Heart left ventricle (tissue), 16 donors: ENCODE data around the gene FGF14. TPM values are rescaled to one million over a fixed set of nuclear protein-coding genes. Genes with fewer than 3 reads are reported as not detected.

Experiments used
- ATAC-seq, 4 donors: fragments of 200-7000 bp; cut with Tn5 transposase; one replicate each; pipeline ENCODE4 v1.9.1; 2020 to 2022; ENCODE audit warnings: moderate library complexity in 4 of 4, mild to moderate bottlenecking in 3 of 4, moderate number of reproducible peaks in 1 of 4
- DNase-seq, 5 donors: peaks; one replicate each; pipeline ENCODE4 v3.0.0-alpha.2; 2020
- H3K27ac ChIP-seq, 12 donors: fragments of 200-600 bp; sonication (generic) in 4 of 12; one replicate each; pipeline versions ENCODE4 v1.5.0 to v1.8.0; 2016 to 2022; ENCODE audit warnings: mild to moderate bottlenecking in 2 of 12
- H3K27me3 ChIP-seq, 9 donors: fragments of 200-600 bp; sonication (generic) in 2 of 9; one replicate each; pipeline versions ENCODE4 v1.5.1 to v1.8.0; 2016 to 2022; ENCODE audit warnings: mild to moderate bottlenecking in 3 of 9
- H3K36me3 ChIP-seq, 9 donors: fragments of 200-600 bp; sonication (generic) in 2 of 9; one replicate each; pipeline versions ENCODE4 v1.5.0 to v1.8.0; 2018 to 2022; ENCODE audit warnings: mild to moderate bottlenecking in 2 of 9
- H3K4me1 ChIP-seq, 12 donors: fragments of 200-600 bp; sonication (generic) in 4 of 12; one replicate each; pipeline versions ENCODE4 v1.5.0 to v1.8.0; 2016 to 2022; ENCODE audit warnings: mild to moderate bottlenecking in 3 of 12
- H3K4me3 ChIP-seq, 12 donors: fragments of 200-600 bp; sonication (generic) in 4 of 12; one replicate each; pipeline versions ENCODE4 v1.5.0 to v1.8.0; 2017 to 2022; ENCODE audit warnings: mild to moderate bottlenecking in 9 of 12, moderate library complexity in 4 of 12
- H3K9me3 ChIP-seq, 12 donors: fragments of 200-600 bp; sonication (generic) in 4 of 12; one replicate each; pipeline versions ENCODE4 v1.5.0 to v1.8.0; 2016 to 2022; ENCODE audit warnings: mild to moderate bottlenecking in 1 of 12
- POLR2A ChIP-seq, 2 donors: fragments of 450-650 bp; IDR thresholded peaks; one replicate each; pipeline ENCODE4 v1.6.1; 2017; ENCODE audit warnings: antibody characterized with exemption in 2 of 2, mild to moderate bottlenecking in 2 of 2, moderate library complexity in 2 of 2
- WGBS, 4 donors: extraction: QIAGEN DNeasy Blood & Tissue Kit in 2 of 4; methylation state at CpG; one replicate each; pipeline versions ENCODE4 v1.1.5 to v1.1.7; 2013 to 2018; 5-methylcytosine and 5-hydroxymethylcytosine counted together
- intact Hi-C, 10 donors: fragments of 100-400 bp; cut with DNase I; formaldehyde crosslinking; loops; one replicate each; pipeline versions ENCODE4 v1.11.1 to v1.14.2; 2022
- polyA plus RNA-seq, 2 donors: library from polyadenylated mRNA; stranded (reverse); fragments of 200-250 nt; gene quantifications; one replicate each; pipeline ENCODE4 v1.2.3, GENCODE V29; 2013
- total RNA-seq, 9 donors: library from RNA; depleted of rRNA in 2 of 9; stranded (reverse); fragments of >200 nt in 2 of 9; fragmentation: NEBNext Ultra II Directional in 3 of 9; extraction: Animal tissue kit (Norgen Biotek cat#: 25700) in 3 of 9; gene quantifications; one replicate each; pipeline versions ENCODE4 v1.1.0 to v1.2.4, GENCODE V29; 2016 to 2023
- TF ChIP-seq, protein P1 (sequence below), 12 donors: fragments of 200-600 bp; sonication (generic) in 4 of 12; IDR thresholded peaks; one replicate each; pipeline versions ENCODE4 v1.5.0 to v1.8.0; 2018 to 2022; ENCODE audit warnings: antibody characterized with exemption in 12 of 12, mild to moderate bottlenecking in 5 of 12
- donor health status: ischemic (EF 13 %, LVEDD 7.1; RV severe dilation, severe dysfunction).
- donor health status: healthy with polysubstance abuse.
- donor health status: DM: no; HTN: yes; CAD: no.
- donor health status: DM: no; HTN: no; CAD: no.
- donor health status: ischemic (EF 25% LVEDD 6.9; RV normal size, moderate dysfunction).
- donor health status: ischemic (EF 25% LVEDD 5.7; RV mildly dilated, moderate dysfunction).
- donor health status: healthy.
- donor health status: DM: yes; HTN: yes; CAD: no.
- donor health status: ischemic (EF 35%, LVEDD 5.7; RV mildly dilated, moderate dysfunction).
- donor health status: nonischemic (EF 11% LVEDD 7.7; RV severe dilation, severe dysfunction).
- donor health status: DM: yes; HTN: yes; CAD: no.
- donor health status: PGD.
- donor health status: ischemic (EF 29% LVEDD 5.4; RV normal size, mild dysfunction).
- donor health status: nonischemic (EF 23%, LVEDD 6.1; RV moderate dilation, normal function).

The FGF14 gene
- total and polyA plus RNA-seq, 11 donors, result 0.14 to 6.3 (median 3.9) TPM

DNA sequence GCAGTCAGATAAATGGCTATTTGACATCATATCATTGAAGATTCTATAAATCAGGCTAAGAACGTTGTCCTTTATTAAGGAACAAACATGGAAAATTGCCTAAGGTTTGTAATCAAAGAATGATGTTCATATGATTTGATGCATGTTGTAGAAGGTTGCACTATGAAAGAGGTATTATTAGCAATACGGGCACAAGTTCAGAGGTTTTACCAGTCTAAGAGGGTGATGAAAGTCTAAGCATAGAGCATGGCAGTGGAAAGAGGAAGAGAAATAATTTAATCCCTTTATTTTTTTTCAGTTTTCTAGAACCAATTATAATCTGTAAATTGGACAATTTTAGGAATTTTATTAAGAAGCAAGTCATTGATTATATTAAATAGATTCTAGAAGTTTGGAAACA lies 450.7 kb downstream of the FGF14 start:
- DNase-seq, result no peak
- H3K27ac ChIP-seq, result no peak overlapping the region
- H3K9me3 ChIP-seq, result peaks cover 0 to 6% (median 0%) of the 10 kb centered on the region in 12 donors
- intact Hi-C loops, result loop anchor here in 1 of 10 donors (5.0 kb wide), 1 partner anchor 606 kb away; no protein-coding TSS in a partner anchor
- no peaks in the 10 kb centered on the region for H3K36me3 ChIP-seq
- WGBS, 4 donors, result 43 to 61% (median 52%) methylated on average over 2 of the region's 2 CpGs
- no peak for TF ChIP-seq POLR2A (IDR thresholded peaks at IDR 0.05)
- TF ChIP-seq, protein P1, sequence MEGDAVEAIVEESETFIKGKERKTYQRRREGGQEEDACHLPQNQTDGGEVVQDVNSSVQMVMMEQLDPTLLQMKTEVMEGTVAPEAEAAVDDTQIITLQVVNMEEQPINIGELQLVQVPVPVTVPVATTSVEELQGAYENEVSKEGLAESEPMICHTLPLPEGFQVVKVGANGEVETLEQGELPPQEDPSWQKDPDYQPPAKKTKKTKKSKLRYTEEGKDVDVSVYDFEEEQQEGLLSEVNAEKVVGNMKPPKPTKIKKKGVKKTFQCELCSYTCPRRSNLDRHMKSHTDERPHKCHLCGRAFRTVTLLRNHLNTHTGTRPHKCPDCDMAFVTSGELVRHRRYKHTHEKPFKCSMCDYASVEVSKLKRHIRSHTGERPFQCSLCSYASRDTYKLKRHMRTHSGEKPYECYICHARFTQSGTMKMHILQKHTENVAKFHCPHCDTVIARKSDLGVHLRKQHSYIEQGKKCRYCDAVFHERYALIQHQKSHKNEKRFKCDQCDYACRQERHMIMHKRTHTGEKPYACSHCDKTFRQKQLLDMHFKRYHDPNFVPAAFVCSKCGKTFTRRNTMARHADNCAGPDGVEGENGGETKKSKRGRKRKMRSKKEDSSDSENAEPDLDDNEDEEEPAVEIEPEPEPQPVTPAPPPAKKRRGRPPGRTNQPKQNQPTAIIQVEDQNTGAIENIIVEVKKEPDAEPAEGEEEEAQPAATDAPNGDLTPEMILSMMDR (IDR thresholded peaks at IDR 0.05), result no peak
- H3K4me1 ChIP-seq, result peaks cover 0 to 11% (median 0%) of the 10 kb centered on the region in 12 donors
- H3K4me3 ChIP-seq, result no peak overlapping the region
- ATAC-seq, result no peak
- no peaks in the 10 kb centered on the region for H3K27me3 ChIP-seq

DNA sequence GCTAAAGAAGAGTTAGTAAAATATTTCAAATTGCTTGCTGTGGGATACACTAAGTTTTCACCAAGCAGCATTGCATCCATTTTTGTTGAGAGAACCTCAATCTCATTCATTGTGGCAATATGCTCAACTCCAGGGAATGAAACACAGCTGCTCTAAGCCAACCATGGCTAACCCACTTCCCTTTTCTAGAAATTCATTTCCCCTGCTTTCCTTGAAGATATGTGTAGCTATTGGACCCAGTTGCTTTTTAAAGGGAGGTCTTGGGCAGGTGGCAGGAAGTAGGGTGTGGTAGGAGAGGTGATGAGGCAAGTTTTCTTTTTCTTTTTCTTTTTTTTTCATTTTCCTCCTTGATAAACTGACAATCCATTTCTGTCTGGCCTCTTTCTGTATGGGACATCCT lies 452.2 kb downstream of the FGF14 start:
- ATAC-seq (no peak), DNase-seq (no peak)
- Histone ChIP-seq H3K4me1 (peaks cover 0 to 11% (median 0%) of the 10 kb centered on the region in 12 donors), H3K27me3 (no peaks in the 10 kb centered on the region), H3K9me3 (peaks cover 0 to 6% (median 0%) of the 10 kb centered on the region in 12 donors), H3K4me3 (no peak overlapping the region), H3K27ac (no peak overlapping the region), H3K36me3 (no peaks in the 10 kb centered on the region)
- intact Hi-C loops, result loop anchor here (5.0 to 10.0 kb wide), 8 partner anchors 65 to 608 kb away; no protein-coding TSS in a partner anchor
- TF ChIP-seq POLR2A (IDR thresholded peaks at IDR 0.05), result no peak
- TF ChIP-seq, protein P1 (IDR thresholded peaks at IDR 0.05), result no peak

DNA sequence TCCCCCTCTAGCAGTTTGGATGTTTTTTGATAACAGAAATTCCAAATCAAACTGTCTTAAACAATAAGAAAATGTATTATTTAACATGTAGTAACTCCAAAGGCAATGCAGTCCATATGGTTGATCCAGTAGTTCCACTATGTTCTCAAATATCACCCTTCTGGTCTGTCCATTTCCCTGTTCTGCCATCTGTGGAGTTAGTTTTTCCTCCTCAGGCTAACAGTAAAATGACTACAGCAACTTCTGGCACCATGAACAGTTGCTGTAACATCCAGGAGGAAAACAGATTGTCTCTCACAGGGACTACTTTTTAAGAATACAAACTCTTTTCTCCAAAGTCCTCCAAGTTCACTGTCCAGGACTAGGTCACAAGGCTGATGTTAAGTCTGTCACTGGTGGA lies 455.4 kb downstream of the FGF14 start:
- H3K4me3 ChIP-seq, result no peak overlapping the region
- ATAC-seq (no peak), DNase-seq (no peak)
- no peak for TF ChIP-seq POLR2A (IDR thresholded peaks at IDR 0.05)
- TF ChIP-seq, protein P1 (IDR thresholded peaks at IDR 0.05), result no peak
- H3K27me3 ChIP-seq, result no peaks in the 10 kb centered on the region
- H3K9me3 ChIP-seq, result peaks cover 0 to 6% (median 0%) of the 10 kb centered on the region in 12 donors
- H3K36me3 ChIP-seq, result no peaks in the 10 kb centered on the region
- intact Hi-C loops, result loop anchor here in 9 of 10 donors (5.0 to 10.0 kb wide), 8 partner anchors 68 to 611 kb away; no protein-coding TSS in a partner anchor
- H3K4me1 ChIP-seq, result peaks cover 0 to 12% (median 0%) of the 10 kb centered on the region in 12 donors
- H3K27ac ChIP-seq, result no peak overlapping the region

DNA sequence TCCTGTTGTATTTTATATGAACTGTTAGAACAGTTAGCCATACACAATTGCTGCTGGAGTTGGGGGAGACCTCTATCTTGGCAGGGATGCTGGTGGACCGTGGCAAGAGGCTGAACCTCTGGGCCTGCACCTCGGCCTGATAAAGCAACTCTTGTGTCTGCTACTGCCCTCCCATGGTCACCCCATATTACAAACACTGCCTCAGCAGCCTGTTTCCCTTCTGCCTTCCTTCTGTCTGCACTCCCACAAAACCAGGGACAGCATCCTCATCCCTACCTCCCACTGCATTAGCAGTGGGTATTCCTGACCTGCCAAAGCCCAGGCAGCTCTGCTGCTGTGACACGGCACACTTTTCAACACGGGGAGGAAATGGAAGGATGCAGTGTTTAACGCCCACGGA lies 456.4 kb downstream of the FGF14 start:
- TF ChIP-seq, protein P1 (IDR thresholded peaks at IDR 0.05), result no peak
- no peak for TF ChIP-seq POLR2A (IDR thresholded peaks at IDR 0.05)
- Histone ChIP-seq H3K9me3 (peaks cover 0 to 6% (median 0%) of the 10 kb centered on the region in 12 donors), H3K4me1 (peaks cover 0 to 7% (median 0%) of the 10 kb centered on the region in 12 donors), H3K27ac (no peak overlapping the region), H3K4me3 (no peak overlapping the region), H3K36me3 (no peaks in the 10 kb centered on the region), H3K27me3 (no peaks in the 10 kb centered on the region)
- DNase-seq, result no peak
- intact Hi-C loops, result loop anchor here in 9 of 10 donors (5.0 to 10.0 kb wide), 8 partner anchors 69 to 612 kb away; no protein-coding TSS in a partner anchor
- ATAC-seq, result no peak
- 57 to 70% (median 60%) methylated on average over 6 of the region's 6 CpGs for WGBS, 4 donors
